OCI-LY7 (cell line): ENCODE data around the gene DKK3. TPM values are rescaled to one million over a fixed set of nuclear protein-coding genes. Genes with fewer than 3 reads are reported as not detected.

Experiments
- BruUV-seq: library from RNA; stranded (reverse); fragments of 400-500 nt; replicated peaks from 2 replicates; lab custom pipeline; 2021; lab: Mats Ljungman, UMichigan
- CTCF ChIA-PET: fragments of 300-600 bp; sonication (Branson Sonifier 250); formaldehyde crosslinking; loops from one replicate; lab custom pipeline; 2022; ENCODE audit warnings: antibody characterized with exemption; ENCODE audit not compliant: unreplicated experiment; lab: Charles Lee
- POLR2A ChIA-PET: fragments of 300-600 bp; sonication (Branson Sonifier 250); formaldehyde crosslinking; loops from one replicate; lab custom pipeline; 2022; ENCODE audit warnings: antibody characterized with exemption; lab: Charles Lee
- DNase-seq: peaks from one replicate; pipeline ENCODE4 v3.0.0-alpha.2; 2015; ENCODE audit warnings: low spot score
- H2AFZ ChIP-seq: fragments of 200-600 bp; sonication (generic), shearing (Covaris generic); 2 replicates; pipeline ENCODE4 v1.6.1; 2014; ENCODE audit warnings: mild to moderate bottlenecking, antibody characterized with exemption, low read length, moderate library complexity
- H3K27ac ChIP-seq: fragments of 200-600 bp; sonication (generic); 2 replicates; pipeline ENCODE4 v1.5.1; 2014; ENCODE audit warnings: mixed run types, low read depth, mild to moderate bottlenecking, moderate library complexity, low read length, inconsistent platforms; ENCODE audit not compliant: poor library complexity, severe bottlenecking
- H3K36me3 ChIP-seq: fragments of 200-600 bp; sonication (generic); 2 replicates; pipeline ENCODE4 v1.6.1; 2014; ENCODE audit warnings: mild to moderate bottlenecking, antibody characterized with exemption, low read length, moderate library complexity, mixed read lengths; ENCODE audit not compliant: insufficient read depth
- H3K4me1 ChIP-seq: fragments of 200-600 bp; sonication (generic); 2 replicates; pipeline ENCODE4 v1.5.1; 2014; ENCODE audit warnings: mild to moderate bottlenecking, low read length; ENCODE audit not compliant: insufficient read depth, poor library complexity, severe bottlenecking
- H3K4me2 ChIP-seq: fragments of 200-600 bp; sonication (generic); 2 replicates; pipeline ENCODE4 v1.6.1; 2014; ENCODE audit warnings: mild to moderate bottlenecking, low read length
- H3K4me3 ChIP-seq: fragments of 200-600 bp; sonication (generic); 2 replicates; pipeline ENCODE4 v1.5.1; 2014; ENCODE audit warnings: mild to moderate bottlenecking, low read depth, low read length; ENCODE audit not compliant: poor library complexity, severe bottlenecking
- H3K79me2 ChIP-seq: fragments of 200-600 bp; sonication (generic); 2 replicates; pipeline ENCODE4 v1.6.1; 2016; ENCODE audit warnings: low read depth, mild to moderate bottlenecking, low read length, moderate library complexity, mixed read lengths; ENCODE audit not compliant: insufficient read depth
- H3K9me2 ChIP-seq: fragments of 200-600 bp; sonication (generic); 2 replicates; pipeline ENCODE4 v1.6.1; 2016; ENCODE audit warnings: mild to moderate bottlenecking, low read length, mixed read lengths; ENCODE audit not compliant: insufficient read depth
- H3K9me3 ChIP-seq: fragments of 200-600 bp; sonication (generic); 2 replicates; pipeline ENCODE4 v1.6.1; 2014; ENCODE audit warnings: mild to moderate bottlenecking, mixed run types, low read length, mixed read lengths
- H4K20me1 ChIP-seq: fragments of 200-600 bp; sonication (generic); 2 replicates; pipeline ENCODE4 v1.6.1; 2014; ENCODE audit warnings: mild to moderate bottlenecking, antibody characterized with exemption, low read length, moderate library complexity, mixed read lengths; ENCODE audit not compliant: insufficient read depth
- EZH2phosphoT487 ChIP-seq: fragments of 200-600 bp; sonication (generic); IDR thresholded peaks from 2 replicates; pipeline ENCODE4 v1.6.1; 2018; ENCODE audit warnings: low read depth, borderline replicate concordance, mild to moderate bottlenecking, mixed run types, antibody characterized with exemption, low read length, moderate library complexity, mixed read lengths
- intact Hi-C: fragments of 100-400 bp; cut with micrococcal nuclease; formaldehyde crosslinking; loops from one replicate; pipeline ENCODE4 v1.10.0; 2022; ENCODE audit not compliant: unreplicated experiment
- total RNA-seq, 2 experiments: library from RNA; depleted of rRNA in 1 of 2; stranded (reverse); fragments of >200 nt in 1 of 2; shearing (Covaris generic) in 1 of 2; gene quantifications; 2 replicates each; pipeline ENCODE4 v1.2.3, GENCODE V29; 2014 to 2022
- TF ChIP-seq, protein P1 (sequence below): fragments of 200-600 bp; sonication (generic); conservative IDR thresholded peaks from 2 replicates; pipeline ENCODE4 v1.5.1; 2014; ENCODE audit warnings: mild to moderate bottlenecking, antibody characterized with exemption, low read length, moderate library complexity, mixed read lengths

DKK3 gene
- total RNA-seq, 2 experiments from 2014 or later = not detected

DNA sequence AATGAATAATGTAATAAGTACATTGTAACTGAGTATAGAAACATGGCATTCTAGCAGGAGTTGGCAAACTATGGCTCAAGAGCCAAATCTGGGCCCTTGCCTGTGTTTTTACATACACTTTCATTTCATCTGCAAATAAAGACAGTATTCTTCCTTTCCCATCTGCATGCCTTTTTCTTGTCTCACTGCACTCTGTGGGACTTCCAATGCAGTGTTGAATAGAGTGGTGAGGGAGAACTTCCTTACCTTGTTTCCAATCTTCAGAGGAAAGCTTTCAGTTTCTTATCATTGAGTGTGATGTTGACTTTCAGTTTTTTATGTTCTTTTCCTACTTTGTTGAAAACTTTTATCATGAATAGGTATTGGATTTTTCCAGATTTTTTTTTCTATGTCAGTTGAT is 84.6 kb downstream of the DKK3 start:
- H4K20me1 ChIP-seq = peaks cover 4% of the 10 kb centered on the region; the same call in 1 of the 2 replicates

DNA sequence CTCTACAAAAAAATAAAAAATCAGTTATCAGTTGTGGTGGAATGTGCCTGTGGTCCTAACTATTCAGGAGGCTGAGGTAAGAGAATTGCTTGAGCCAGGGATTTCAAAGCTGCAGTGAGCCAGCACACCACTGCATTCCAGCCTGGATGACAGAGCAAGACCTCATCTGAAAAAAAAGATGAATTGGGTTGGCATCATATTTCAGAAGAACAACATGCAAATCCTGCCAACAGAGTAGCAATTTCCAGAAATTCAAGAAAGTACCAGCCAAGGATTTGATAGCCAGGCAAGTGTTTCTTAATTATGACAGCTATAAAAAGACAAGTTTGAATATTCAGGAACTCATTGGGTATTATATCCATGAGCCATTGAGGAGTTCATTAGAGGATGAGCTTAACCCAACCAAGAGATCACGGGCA is 91.4 kb downstream of the DKK3 start:
- no peak overlapping the region for H3K4me3 ChIP-seq
- TF ChIP-seq EZH2phosphoT487 = no peak
- TF ChIP-seq, protein P1, sequence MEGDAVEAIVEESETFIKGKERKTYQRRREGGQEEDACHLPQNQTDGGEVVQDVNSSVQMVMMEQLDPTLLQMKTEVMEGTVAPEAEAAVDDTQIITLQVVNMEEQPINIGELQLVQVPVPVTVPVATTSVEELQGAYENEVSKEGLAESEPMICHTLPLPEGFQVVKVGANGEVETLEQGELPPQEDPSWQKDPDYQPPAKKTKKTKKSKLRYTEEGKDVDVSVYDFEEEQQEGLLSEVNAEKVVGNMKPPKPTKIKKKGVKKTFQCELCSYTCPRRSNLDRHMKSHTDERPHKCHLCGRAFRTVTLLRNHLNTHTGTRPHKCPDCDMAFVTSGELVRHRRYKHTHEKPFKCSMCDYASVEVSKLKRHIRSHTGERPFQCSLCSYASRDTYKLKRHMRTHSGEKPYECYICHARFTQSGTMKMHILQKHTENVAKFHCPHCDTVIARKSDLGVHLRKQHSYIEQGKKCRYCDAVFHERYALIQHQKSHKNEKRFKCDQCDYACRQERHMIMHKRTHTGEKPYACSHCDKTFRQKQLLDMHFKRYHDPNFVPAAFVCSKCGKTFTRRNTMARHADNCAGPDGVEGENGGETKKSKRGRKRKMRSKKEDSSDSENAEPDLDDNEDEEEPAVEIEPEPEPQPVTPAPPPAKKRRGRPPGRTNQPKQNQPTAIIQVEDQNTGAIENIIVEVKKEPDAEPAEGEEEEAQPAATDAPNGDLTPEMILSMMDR = no peak
- H4K20me1 ChIP-seq = no peaks in the 10 kb centered on the region
- no peak overlapping the region for H3K4me2 ChIP-seq
- no peak for DNase-seq
- H3K36me3 ChIP-seq = peaks cover 8% of the 10 kb centered on the region; the same call in 1 of the 2 replicates
- no peaks in the 10 kb centered on the region for H3K9me3 ChIP-seq
- BruUV-seq = no TSS peak
- intact Hi-C loops = no loop called here
- ChIA-PET CTCF (no interaction called here), POLR2A (no interaction called here)
- H2AFZ ChIP-seq = no peak overlapping the region
- 0 out of 2 replicates have a peak, but pooled peaks cover 4% of the 10 kb centered on the region for H3K9me2 ChIP-seq
- no peak overlapping the region for H3K27ac ChIP-seq
- no peaks in the 10 kb centered on the region for H3K4me1 ChIP-seq
- no peaks in the 10 kb centered on the region for H3K79me2 ChIP-seq

More for the DNA sequence above, 84.6 kb downstream of the DKK3 start:
- H3K36me3 ChIP-seq = peaks cover 61% of the 10 kb centered on the region
- no peak overlapping the region for H3K4me3 ChIP-seq
- intact Hi-C loops = no loop called here
- TF ChIP-seq, protein P1 = no peak
- no peak for TF ChIP-seq EZH2phosphoT487
- H3K9me3 ChIP-seq = 0 out of 2 replicates have a peak, but pooled peaks cover 6% of the 10 kb centered on the region
- H3K4me2 ChIP-seq = no peak overlapping the region
- no peaks in the 10 kb centered on the region for H3K9me2 ChIP-seq
- no peaks in the 10 kb centered on the region for H3K79me2 ChIP-seq
- no peak overlapping the region for H2AFZ ChIP-seq
- peaks cover 8% of the 10 kb centered on the region for H3K4me1 ChIP-seq
- CTCF ChIA-PET = no interaction called here
- BruUV-seq = no TSS peak
- no peak for DNase-seq
- POLR2A ChIA-PET = no interaction called here
- no peak overlapping the region for H3K27ac ChIP-seq

DNA sequence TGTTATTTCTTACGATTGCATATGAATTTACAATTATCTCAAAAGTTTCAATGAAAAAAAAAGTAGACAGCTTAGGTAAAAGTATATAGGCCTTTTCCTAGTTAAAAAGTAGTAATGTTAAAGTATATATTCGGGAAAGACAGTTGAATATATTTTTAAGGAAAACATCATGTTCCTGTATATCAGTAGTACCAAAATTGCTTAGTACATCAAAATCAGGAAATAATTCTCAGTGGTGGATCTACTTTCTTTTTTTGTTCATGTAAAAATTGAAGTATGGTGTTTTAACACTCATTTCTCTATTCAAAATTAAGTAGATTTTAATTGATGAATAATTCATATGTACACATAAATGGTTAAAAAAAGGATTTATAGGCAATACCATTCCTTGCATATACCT is 92.8 kb downstream of the DKK3 start:
- no peak overlapping the region for H3K4me3 ChIP-seq
- ChIA-PET POLR2A (interaction anchor here (0.8 kb wide), 1 partner anchor 14 kb away, joined by 3 read pairs; no protein-coding TSS in a partner anchor), CTCF (no interaction called here)
- H2AFZ ChIP-seq = no peak overlapping the region
- 0 out of 2 replicates have a peak, but pooled peaks cover 4% of the 10 kb centered on the region for H3K9me2 ChIP-seq
- H3K9me3 ChIP-seq = no peaks in the 10 kb centered on the region
- no peaks in the 10 kb centered on the region for H3K4me1 ChIP-seq
- no peak for DNase-seq
- no TSS peak for BruUV-seq
- no peaks in the 10 kb centered on the region for H4K20me1 ChIP-seq
- intact Hi-C loops = no loop called here
- no peak overlapping the region for H3K4me2 ChIP-seq
- TF ChIP-seq EZH2phosphoT487 = no peak
- TF ChIP-seq, protein P1 = no peak
- H3K79me2 ChIP-seq = no peaks in the 10 kb centered on the region
- no peak overlapping the region for H3K27ac ChIP-seq
- H3K36me3 ChIP-seq = peaks cover 7% of the 10 kb centered on the region
